Mesendoderm (in vitro differentiated cells): Measurements from ENCODE around the gene SIGLEC9.

Experiments
- DNase-seq: peaks from one replicate; pipeline ENCODE4 v3.0.0; 2013
- H2AK5ac ChIP-seq: 2 replicates; pipeline ENCODE4 v1.6.1; 2013; ENCODE audit warnings: low read length, inconsistent platforms
- H2BK120ac ChIP-seq: 2 replicates; pipeline ENCODE4 v1.6.1; 2013; ENCODE audit warnings: low read depth, mild to moderate bottlenecking, low read length, moderate library complexity, mixed read lengths
- H2BK15ac ChIP-seq: replicated peaks from 2 replicates; pipeline ENCODE4 v1.6.1; 2013; ENCODE audit warnings: low read depth, mild to moderate bottlenecking, moderate library complexity
- H2BK5ac ChIP-seq: 2 replicates; pipeline ENCODE4 v1.6.1; 2013; ENCODE audit warnings: low read length, inconsistent platforms
- H3K18ac ChIP-seq: 2 replicates; pipeline ENCODE4 v1.6.1; 2013; ENCODE audit warnings: mild to moderate bottlenecking, low read length, mixed read lengths
- H3K23ac ChIP-seq: one replicate; pipeline ENCODE4 v1.6.1; 2013; ENCODE audit warnings: low read length
- H3K27ac ChIP-seq: 2 replicates; pipeline ENCODE4 v1.5.1; 2013; ENCODE audit warnings: low read depth, mild to moderate bottlenecking, inconsistent platforms, low read length, moderate library complexity
- H3K27me3 ChIP-seq: 2 replicates; pipeline ENCODE4 v1.6.1; 2013; ENCODE audit warnings: low read length, control low read depth, mild to moderate bottlenecking, inconsistent platforms; ENCODE audit not compliant: insufficient read depth, poor library complexity
- H3K36me3 ChIP-seq: 2 replicates; pipeline ENCODE4 v1.6.1; 2013; ENCODE audit warnings: low read length, inconsistent platforms; ENCODE audit not compliant: control insufficient read depth, insufficient read depth
- H3K4ac ChIP-seq: one replicate; pipeline ENCODE4 v1.6.1; 2013; ENCODE audit warnings: low read depth, mild to moderate bottlenecking, low read length, moderate library complexity
- H3K4me1 ChIP-seq: 2 replicates; pipeline ENCODE4 v1.6.1; 2013; ENCODE audit warnings: low read depth, low read length, inconsistent platforms; ENCODE audit not compliant: control insufficient read depth
- H3K4me2 ChIP-seq: 2 replicates; pipeline ENCODE4 v1.6.1; 2013; ENCODE audit warnings: low read length
- H3K4me3 ChIP-seq: 2 replicates; pipeline ENCODE4 v1.5.1; 2013; ENCODE audit warnings: mild to moderate bottlenecking, low read length
- H3K56ac ChIP-seq: one replicate; pipeline ENCODE4 v1.6.1; 2013; ENCODE audit warnings: low read length
- H3K79me1 ChIP-seq: 2 replicates; pipeline ENCODE4 v1.6.1; 2013; ENCODE audit warnings: low read length, inconsistent platforms
- H3K79me2 ChIP-seq: 2 replicates; pipeline ENCODE4 v1.6.1; 2013; ENCODE audit warnings: mild to moderate bottlenecking, low read length; ENCODE audit not compliant: control insufficient read depth, insufficient read depth
- H3K9ac ChIP-seq: 2 replicates; pipeline ENCODE4 v1.6.1; 2013; ENCODE audit warnings: low read length, inconsistent platforms
- H4K5ac ChIP-seq: one replicate; pipeline ENCODE4 v1.6.1; 2013; ENCODE audit warnings: low read length
- H4K8ac ChIP-seq: one replicate; pipeline ENCODE4 v1.6.1; 2013; ENCODE audit warnings: low read depth, mild to moderate bottlenecking, control low read depth, low read length, moderate library complexity
- WGBS: extraction: QIAGEN DNeasy Blood & Tissue Kit; methylation state at CpG from one replicate; pipeline ENCODE4 v1.1.7; 2013; ENCODE audit warnings: low lambda C conversion rate, missing lambda C conversion rate; ENCODE audit not compliant: insufficient coverage; ENCODE audit errors: extremely low coverage; 5-methylcytosine and 5-hydroxymethylcytosine counted together

Gene SIGLEC9

DNA sequence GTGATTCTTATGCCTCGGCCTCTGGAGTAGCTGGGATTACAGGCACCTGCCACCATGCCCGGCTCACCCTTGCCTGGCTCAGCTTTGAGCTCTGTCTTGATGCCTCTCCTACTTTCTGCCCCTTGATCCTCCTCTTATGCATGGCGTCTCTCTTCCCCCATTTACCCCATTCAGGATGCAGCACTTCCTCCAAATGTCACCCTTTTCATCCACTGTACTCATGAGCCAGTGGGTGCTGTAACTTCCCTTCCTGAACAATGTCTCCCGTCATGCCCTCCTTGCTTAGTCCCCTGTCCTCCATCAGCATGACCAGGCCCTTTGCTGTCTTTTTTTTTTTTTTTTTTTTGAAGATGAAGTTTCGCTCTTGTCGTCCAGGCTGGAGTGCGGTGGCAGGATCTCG is 3.4 kb upstream of the SIGLEC9 start:
- H3K23ac ChIP-seq, result no peak overlapping the region
- no peak overlapping the region for H3K4me2 ChIP-seq

GRCh38 chr19:51122112-51122981 is 2.4 kb upstream of the SIGLEC9 start:
- Histone ChIP-seq H2BK5ac (no peak overlapping the region), H3K4me3 (no peak overlapping the region), H3K4me1 (no peaks in the 10 kb centered on the region), H4K8ac (no peak overlapping the region), H3K18ac (no peak overlapping the region), H3K36me3 (no peaks in the 10 kb centered on the region), H3K4me2 (no peak overlapping the region), H2AK5ac (no peak overlapping the region), H3K23ac (no peak overlapping the region), H3K4ac (no peak overlapping the region), H3K79me1 (no peaks in the 10 kb centered on the region), H3K56ac (no peak overlapping the region), H3K27me3 (no peaks in the 10 kb centered on the region), H4K5ac (no peak overlapping the region), H3K9ac (no peak overlapping the region), H2BK120ac (no peak overlapping the region), H3K27ac (no peak overlapping the region), H2BK15ac (no peak overlapping the region), H3K79me2 (no peaks in the 10 kb centered on the region)
- DNase-seq, result no peak
- no CpG with 5 or more reads among the region's 22 CpGs for WGBS

More for the DNA sequence above, 3.4 kb upstream of the SIGLEC9 start:
- H2AK5ac ChIP-seq, result no peak overlapping the region
- no CpG with 5 or more reads among the region's 8 CpGs for WGBS
- H3K4ac ChIP-seq, result no peak overlapping the region
- no peak for DNase-seq
- H3K4me3 ChIP-seq, result no peak overlapping the region
- H4K5ac ChIP-seq, result no peak overlapping the region
- no peaks in the 10 kb centered on the region for H3K79me2 ChIP-seq
- H3K56ac ChIP-seq, result no peak overlapping the region
- no peaks in the 10 kb centered on the region for H3K79me1 ChIP-seq
- H3K27me3 ChIP-seq, result no peaks in the 10 kb centered on the region
- no peaks in the 10 kb centered on the region for H3K4me1 ChIP-seq
- H4K8ac ChIP-seq, result no peak overlapping the region
- H3K27ac ChIP-seq, result no peak overlapping the region
- H3K36me3 ChIP-seq, result no peaks in the 10 kb centered on the region
- H2BK5ac ChIP-seq, result no peak overlapping the region
- H3K9ac ChIP-seq, result no peak overlapping the region
- no peak overlapping the region for H2BK120ac ChIP-seq
- H2BK15ac ChIP-seq, result no peak overlapping the region
- no peak overlapping the region for H3K18ac ChIP-seq

- Histone ChIP-seq H3K56ac (no peak overlapping the region), H3K4me3 (no peak overlapping the region), H3K36me3 (no peaks in the 10 kb centered on the region), H2BK120ac (no peak overlapping the region), H3K79me1 (no peaks in the 10 kb centered on the region), H4K5ac (no peak overlapping the region), H3K4me2 (no peak overlapping the region), H3K27ac (no peak overlapping the region), H2AK5ac (no peak overlapping the region), H2BK15ac (no peak overlapping the region), H3K79me2 (no peaks in the 10 kb centered on the region), H3K27me3 (no peaks in the 10 kb centered on the region), H3K4me1 (no peaks in the 10 kb centered on the region), H3K4ac (no peak overlapping the region), H3K9ac (no peak overlapping the region), H4K8ac (no peak overlapping the region), H3K23ac (no peak overlapping the region), H2BK5ac (no peak overlapping the region), H3K18ac (no peak overlapping the region)
- no CpG with 5 or more reads among the region's 6 CpGs for WGBS
- DNase-seq, result no peak
Measured at GRCh38 chr19:51123381-51123800, 1.3 kb upstream of the SIGLEC9 start.

- Histone ChIP-seq H2BK15ac (no peak overlapping the region), H3K4me3 (no peak overlapping the region), H2BK5ac (no peak overlapping the region), H3K79me2 (no peaks in the 10 kb centered on the region), H2AK5ac (no peak overlapping the region), H3K4me1 (no peaks in the 10 kb centered on the region), H3K27ac (no peak overlapping the region), H3K56ac (no peak overlapping the region), H4K8ac (no peak overlapping the region), H3K27me3 (no peaks in the 10 kb centered on the region), H3K18ac (no peak overlapping the region), H3K36me3 (no peaks in the 10 kb centered on the region), H3K23ac (no peak overlapping the region), H3K4ac (no peak overlapping the region), H3K9ac (no peak overlapping the region), H3K4me2 (no peak overlapping the region), H3K79me1 (no peaks in the 10 kb centered on the region), H2BK120ac (no peak overlapping the region), H4K5ac (no peak overlapping the region)
- WGBS, result no CpG with 5 or more reads among the region's 9 CpGs
- no peak for DNase-seq
Measured at GRCh38 chr19:51123802-51124201, 904 bp upstream of the SIGLEC9 start.

GRCh38 chr19:51124216-51124615 is 490 bp upstream of the SIGLEC9 start:
- DNase-seq, result no peak
- H3K4me3 ChIP-seq, result no peak overlapping the region
- no peak overlapping the region for H3K23ac ChIP-seq
- H3K27me3 ChIP-seq, result no peaks in the 10 kb centered on the region
- H2BK120ac ChIP-seq, result no peak overlapping the region
- H3K56ac ChIP-seq, result no peak overlapping the region
- H2AK5ac ChIP-seq, result no peak overlapping the region
- no peak overlapping the region for H2BK5ac ChIP-seq
- H3K36me3 ChIP-seq, result no peaks in the 10 kb centered on the region
- no peak overlapping the region for H3K27ac ChIP-seq
- no peak overlapping the region for H3K9ac ChIP-seq
- H4K8ac ChIP-seq, result no peak overlapping the region
- H3K4ac ChIP-seq, result no peak overlapping the region
- no peak overlapping the region for H4K5ac ChIP-seq
- H3K79me1 ChIP-seq, result no peaks in the 10 kb centered on the region
- H3K18ac ChIP-seq, result no peak overlapping the region
- no CpG with 5 or more reads among the region's 9 CpGs for WGBS
- H3K79me2 ChIP-seq, result no peaks in the 10 kb centered on the region
- no peak overlapping the region for H2BK15ac ChIP-seq
- H3K4me2 ChIP-seq, result no peak overlapping the region
- H3K4me1 ChIP-seq, result no peaks in the 10 kb centered on the region
